B cell (primary cell): ENCODE measurements around the gene CCL26. TPM values are rescaled to one million over a fixed set of nuclear protein-coding genes. Genes with fewer than 3 reads are reported as not detected.
A peak's percentile ranks its signal among the peaks of the same experiment; 100 is the strongest.

Experiments used
- ATAC-seq: fragments of 200-7000 bp; cut with Tn5 transposase; one replicate; pipeline ENCODE4 v1.10.0; 2021; ENCODE audit warnings: low read depth, mild to moderate bottlenecking, moderate number of reproducible peaks, moderate library complexity
- CTCF ChIA-PET: fragments of 350-600 bp; sonication (Branson Sonifier 250); formaldehyde crosslinking; loops from one replicate; lab custom pipeline; 2021; ENCODE audit warnings: antibody characterized with exemption, inconsistent platforms; lab: Charles Lee
- POLR2A ChIA-PET: fragments of 350-600 bp; sonication (Branson Sonifier 250); formaldehyde crosslinking; loops from one replicate; lab custom pipeline; 2021; ENCODE audit warnings: antibody characterized with exemption; lab: Charles Lee
- DNase-seq: peaks from one replicate; pipeline ENCODE4 v3.0.0; 2013
- H2AFZ ChIP-seq: 2 replicates; pipeline ENCODE4 v1.6.1; 2012; ENCODE audit warnings: mild to moderate bottlenecking, low read depth, low read length; ENCODE audit not compliant: insufficient read depth, poor library complexity, severe bottlenecking
- H3K27ac ChIP-seq, 2 donors: 1 replicate in 1 of 2; 2 replicates in 1 of 2; pipeline ENCODE4 v1.5.1; 2012 to 2013; ENCODE audit warnings: low read length in 2 of 2, mild to moderate bottlenecking in 2 of 2, moderate library complexity in 1 of 2
- H3K27me3 ChIP-seq, 4 experiments: fragments of 200-600 bp in 1 of 4; sonication (generic) in 1 of 4; replicated peaks in 1 of 4; 1 replicate in 2 of 4; 2 replicates in 2 of 4; pipeline versions ENCODE4 v1.6.1 to v1.7.0; 2013 to 2016; ENCODE audit warnings: low read length in 3 of 4, mild to moderate bottlenecking in 2 of 4, mixed read lengths in 1 of 4, moderate library complexity in 1 of 4; ENCODE audit not compliant: insufficient read depth in 4 of 4, control insufficient read depth in 3 of 4; ENCODE audit errors: control extremely low read depth in 1 of 4
- H3K36me3 ChIP-seq, 2 experiments: replicated peaks in 1 of 2; 1 replicate in 1 of 2; 2 replicates in 1 of 2; pipeline versions ENCODE4 v1.6.1 to v1.7.1; 2013; ENCODE audit warnings: low read length in 1 of 2; ENCODE audit not compliant: insufficient read depth in 2 of 2, control insufficient read depth in 1 of 2; ENCODE audit errors: control extremely low read depth in 1 of 2, extremely low read depth in 1 of 2
- H3K4me1 ChIP-seq, 2 donors: fragments of 200-600 bp in 1 of 2; sonication (generic) in 1 of 2; 1 replicate in 1 of 2; 2 replicates in 1 of 2; pipeline versions ENCODE4 v1.5.1 to v1.6.1; 2013 to 2017; ENCODE audit warnings: low read length in 2 of 2; ENCODE audit not compliant: control insufficient read depth in 2 of 2, insufficient read depth in 2 of 2
- H3K4me2 ChIP-seq: replicated peaks from 2 replicates; pipeline ENCODE3; 2012; ENCODE audit warnings: mild to moderate bottlenecking, low read depth, low read length; ENCODE audit not compliant: poor library complexity, severe bottlenecking
- H3K4me3 ChIP-seq, 5 experiments: fragments of 200-600 bp in 1 of 5; sonication (generic) in 1 of 5; 1 replicate in 3 of 5; 2 replicates in 2 of 5; pipeline versions ENCODE4 v1.5.1 to v1.7.0; 2011 to 2016; ENCODE audit warnings: low read length in 4 of 5, mild to moderate bottlenecking in 4 of 5, low read depth in 2 of 5, control low read depth in 1 of 5, moderate library complexity in 1 of 5; ENCODE audit not compliant: insufficient read depth in 1 of 5; ENCODE audit errors: control extremely low read depth in 1 of 5, extremely low read depth in 1 of 5
- H3K79me2 ChIP-seq: fragments of 200-600 bp; sonication (generic); one replicate; pipeline ENCODE4 v1.6.0; 2016; ENCODE audit warnings: low read length; ENCODE audit not compliant: control insufficient read depth, insufficient read depth
- H3K9ac ChIP-seq: fragments of 200-600 bp; sonication (generic); 2 replicates; pipeline ENCODE4 v1.6.1; 2017; ENCODE audit warnings: mild to moderate bottlenecking, low read length, moderate library complexity
- H3K9me3 ChIP-seq, 3 donors: one replicate each; pipeline versions ENCODE4 v1.6.1 to v1.7.1; 2013; ENCODE audit warnings: low read length in 2 of 3; ENCODE audit not compliant: control insufficient read depth in 2 of 3, insufficient read depth in 1 of 3; ENCODE audit errors: control extremely low read depth in 1 of 3
- H4K20me1 ChIP-seq: 2 replicates; pipeline ENCODE4 v1.6.0; 2012; ENCODE audit warnings: mild to moderate bottlenecking, low read length; ENCODE audit not compliant: insufficient read depth, control insufficient read depth, poor library complexity, severe bottlenecking
- H3K27ac Mint-ChIP-seq: one replicate; pipeline ENCODE4 v1.8.0; 2021; ENCODE audit warnings: mixed read lengths
- H3K27me3 Mint-ChIP-seq: one replicate; pipeline ENCODE4 v1.8.0; 2021; ENCODE audit warnings: mixed read lengths
- H3K4me1 Mint-ChIP-seq: one replicate; pipeline ENCODE4 v1.8.0; 2021; ENCODE audit warnings: mixed read lengths
- H3K4me3 Mint-ChIP-seq: one replicate; pipeline ENCODE4 v1.8.0; 2021; ENCODE audit warnings: mixed read lengths
- H3K9me3 Mint-ChIP-seq: one replicate; pipeline ENCODE4 v1.8.0; 2022; ENCODE audit warnings: mixed read lengths; ENCODE audit not compliant: insufficient read depth
- CTCF ChIP-seq: fragments of 200-600 bp; IDR thresholded peaks from one replicate; pipeline ENCODE4 v1.8.0; 2022; ENCODE audit warnings: antibody characterized with exemption, mild to moderate bottlenecking
- EZH2 ChIP-seq: IDR thresholded peaks from 2 replicates; pipeline ENCODE4 v1.6.1; 2012; ENCODE audit warnings: borderline replicate concordance, low read depth, mild to moderate bottlenecking, moderate library complexity, low read length; ENCODE audit not compliant: insufficient read depth, poor library complexity, severe bottlenecking
- WGBS: methylation state at CpG from one replicate; pipeline ENCODE4 v1.1.5; 2013; ENCODE audit warnings: missing lambda C conversion rate; ENCODE audit not compliant: insufficient coverage; 5-methylcytosine and 5-hydroxymethylcytosine counted together
- intact Hi-C: fragments of 100-400 bp; cut with micrococcal nuclease; formaldehyde crosslinking; loops from one replicate; pipeline ENCODE4 v1.10.0; 2022
- polyA plus RNA-seq: library from polyadenylated mRNA; depleted of rRNA; stranded (reverse); fragments of >200 nt; gene quantifications from 2 replicates; pipeline ENCODE4 v1.2.3, GENCODE V29; 2012
- total RNA-seq, 2 donors: library from RNA; stranded (reverse); fragments of 120-200 nt in 1 of 2; gene quantifications; 1 replicate in 1 of 2; 2 replicates in 1 of 2; pipeline versions ENCODE4 v1.2.3 to v1.2.4, GENCODE V29; 2013 to 2022

CCL26 gene
- total and polyA plus RNA-seq, 2 donors (not counting 1 experiment from before 2014, with no cell fraction given): not detected

GRCh38 chr7:75732016-75732521 is 39.9 kb downstream of the CCL26 start:
- ChIA-PET POLR2A (no interaction called here), CTCF (no interaction called here)
- Histone ChIP-seq H4K20me1 (no peaks in the 10 kb centered on the region), H3K4me2 (no peak overlapping the region), H2AFZ (no peak overlapping the region), H3K27me3 (no peaks in the 10 kb centered on the region), H3K9ac (no peak overlapping the region), H3K27ac (no peak overlapping the region), H3K9me3 (no peaks in the 10 kb centered on the region), H3K4me3 (no peak overlapping the region), H3K79me2 (peaks cover 20% of the 10 kb centered on the region), H3K4me1 (peaks cover 17 to 36% of the 10 kb centered on the region in 2 donors), H3K36me3 (no peaks in the 10 kb centered on the region)
- ATAC-seq (no peak), DNase-seq (no peak)
- Mint-ChIP-seq H3K27me3 (no peaks in the 10 kb centered on the region), H3K9me3 (no peaks in the 10 kb centered on the region), H3K27ac (no peak overlapping the region), H3K4me1 (peaks cover 30% of the 10 kb centered on the region), H3K4me3 (no peak overlapping the region)
- TF ChIP-seq CTCF (no peak), EZH2 (no peak)
- 98% methylated on average over 6 of the region's 12 CpGs for WGBS
- intact Hi-C loops: loop anchor here (10.0 kb wide), 1 partner anchor 657 kb away; the partner anchor contains the start of gene RCC1L

- H3K4me1 Mint-ChIP-seq: peaks cover 37% of the 10 kb centered on the region
- no peaks in the 10 kb centered on the region for H3K27me3 Mint-ChIP-seq
- H3K4me1 ChIP-seq: peaks cover 29 to 49% of the 10 kb centered on the region in 2 donors
- H3K4me2 ChIP-seq: peak overlapping the region; percentile 57
- no peaks in the 10 kb centered on the region for H3K27me3 ChIP-seq
- peak overlapping the region; percentile 85 for H3K27ac Mint-ChIP-seq
- ChIA-PET POLR2A (no interaction called here), CTCF (interaction anchor here (0.6 kb wide), 1 partner anchor 223 kb away, joined by 3 read pairs; no protein-coding TSS in a partner anchor)
- H3K27ac ChIP-seq: peak overlapping the region in 1 of 2 donors; percentile 64
- H3K79me2 ChIP-seq: peaks cover 11% of the 10 kb centered on the region
- TF ChIP-seq CTCF (no peak), EZH2 (no peak)
- peak overlapping the region; percentile 29 for H3K4me3 Mint-ChIP-seq
- H4K20me1 ChIP-seq: no peaks in the 10 kb centered on the region
- no peak overlapping the region for H3K4me3 ChIP-seq
- DNase-seq (no peak), ATAC-seq (no peak)
- WGBS: 50% methylated on average over 1 of the region's 4 CpGs
- intact Hi-C loops: loop anchor here (10.0 kb wide), 1 partner anchor 655 kb away; the partner anchor contains the start of gene RCC1L
- H3K9me3 Mint-ChIP-seq: no peaks in the 10 kb centered on the region
- no peaks in the 10 kb centered on the region for H3K36me3 ChIP-seq
- H3K9me3 ChIP-seq: no peaks in the 10 kb centered on the region
- peak overlapping the region; percentile 51 for H2AFZ ChIP-seq
- H3K9ac ChIP-seq: no peak overlapping the region
Observed at GRCh38 chr7:75729851-75730274, 42.1 kb downstream of the CCL26 start.
